OCI-LY1 (cell line): ENCODE data around the gene MAP2K1.

Experiments used
- H2AFZ ChIP-seq: fragments of 200-600 bp; sonication (generic), shearing (Covaris generic); 2 replicates; pipeline ENCODE4 v1.6.0; 2014; ENCODE audit warnings: antibody characterized with exemption, mild to moderate bottlenecking, low read length
- H3F3A ChIP-seq: fragments of 200-600 bp; sonication (generic), shearing (Covaris generic); 2 replicates; pipeline ENCODE4 v1.6.0; 2014; ENCODE audit warnings: mild to moderate bottlenecking, antibody characterized with exemption, low read length, moderate library complexity; ENCODE audit not compliant: insufficient read depth
- H3K27ac ChIP-seq: fragments of 200-600 bp; sonication (generic); 2 replicates; pipeline ENCODE4 v1.5.1; 2014; ENCODE audit warnings: low read length, mixed run types, mild to moderate bottlenecking, low read depth; ENCODE audit not compliant: poor library complexity, severe bottlenecking
- H3K27me3 ChIP-seq: fragments of 200-600 bp; sonication (generic); 2 replicates; pipeline ENCODE4 v1.6.0; 2014; ENCODE audit warnings: antibody characterized with exemption, mild to moderate bottlenecking, low read length, moderate library complexity; ENCODE audit not compliant: insufficient read depth
- H3K36me3 ChIP-seq: fragments of 200-600 bp; sonication (generic); 2 replicates; pipeline ENCODE4 v1.6.1; 2014; ENCODE audit warnings: mild to moderate bottlenecking, antibody characterized with exemption, low read length, moderate library complexity, mixed read lengths; ENCODE audit not compliant: insufficient read depth
- H3K4me1 ChIP-seq: fragments of 200-600 bp; sonication (generic); 2 replicates; pipeline ENCODE4 v1.5.1; 2014; ENCODE audit warnings: mild to moderate bottlenecking, low read length, moderate library complexity; ENCODE audit not compliant: insufficient read depth, severe bottlenecking
- H3K4me2 ChIP-seq: fragments of 200-600 bp; sonication (generic), shearing (Covaris generic); 2 replicates; pipeline ENCODE4 v1.6.1; 2014; ENCODE audit warnings: low read length
- H3K4me3 ChIP-seq: fragments of 200-600 bp; sonication (generic); 2 replicates; pipeline ENCODE4 v1.5.1; 2014; ENCODE audit warnings: low read length, low read depth, mild to moderate bottlenecking, mixed read lengths; ENCODE audit not compliant: poor library complexity, severe bottlenecking
- H3K79me2 ChIP-seq: fragments of 200-600 bp; shearing (Covaris generic); 2 replicates; pipeline ENCODE4 v1.6.1; 2016; ENCODE audit warnings: mixed run types, low read length, mixed read lengths; ENCODE audit not compliant: insufficient read depth
- H3K9ac ChIP-seq: fragments of 200-600 bp; sonication (generic), shearing (Covaris generic); 2 replicates; pipeline ENCODE4 v1.6.1; 2014; ENCODE audit warnings: mild to moderate bottlenecking, low read length, mixed read lengths
- H3K9me2 ChIP-seq: fragments of 200-600 bp; sonication (generic), shearing (Covaris generic); 2 replicates; pipeline ENCODE4 v1.6.1; 2014; ENCODE audit warnings: low read depth, mild to moderate bottlenecking, low read length, mixed read lengths
- H3K9me3 ChIP-seq: fragments of 200-600 bp; shearing (Covaris generic); 2 replicates; pipeline ENCODE4 v1.6.1; 2014; ENCODE audit warnings: low read length, mixed read lengths
- H4K20me1 ChIP-seq: fragments of 200-600 bp; sonication (generic), shearing (Covaris generic); 2 replicates; pipeline ENCODE4 v1.6.0; 2016; ENCODE audit warnings: mild to moderate bottlenecking, low read length; ENCODE audit not compliant: insufficient read depth
- CTCF ChIP-seq: fragments of 200-600 bp; sonication (generic), shearing (Covaris generic); IDR thresholded peaks from 2 replicates; pipeline ENCODE4 v1.5.1; 2017; ENCODE audit warnings: mild to moderate bottlenecking, antibody characterized with exemption, low read length, moderate library complexity, mixed read lengths
- EZH2 ChIP-seq: fragments of 200-600 bp; sonication (generic), shearing (Covaris generic); IDR thresholded peaks from 2 replicates; pipeline ENCODE4 v1.8.0; 2017; ENCODE audit warnings: borderline replicate concordance, mixed run types, mild to moderate bottlenecking, antibody characterized with exemption, low read length, moderate library complexity, mixed read lengths

Gene MAP2K1

GRCh38 chr15:66405007-66405406, 18.3 kb downstream of the MAP2K1 start:
- no peak overlapping the region for H3K9ac ChIP-seq
- H3K27ac ChIP-seq: no peak overlapping the region

GRCh38 chr15:66405615-66406014, 18.9 kb downstream of the MAP2K1 start:
- no peak overlapping the region for H3K4me2 ChIP-seq
- H3K9ac ChIP-seq: no peak overlapping the region
- H4K20me1 ChIP-seq: no peaks in the 10 kb centered on the region
- H3K36me3 ChIP-seq: no peaks in the 10 kb centered on the region; the same call in 1 of the 2 replicates
- H3K9me2 ChIP-seq: no peaks in the 10 kb centered on the region
- H3K9me3 ChIP-seq: no peaks in the 10 kb centered on the region
- H3K27ac ChIP-seq: no peak overlapping the region
- no peak for TF ChIP-seq EZH2
- TF ChIP-seq CTCF: no peak
- H3F3A ChIP-seq: no peaks in the 10 kb centered on the region
- peaks cover 70% of the 10 kb centered on the region for H3K4me1 ChIP-seq
- H2AFZ ChIP-seq: no peak overlapping the region
- no peaks in the 10 kb centered on the region for H3K27me3 ChIP-seq
- H3K4me3 ChIP-seq: no peak overlapping the region
- H3K79me2 ChIP-seq: peaks cover 91% of the 10 kb centered on the region

More at GRCh38 chr15:66405007-66405406, 18.3 kb downstream of the MAP2K1 start:
- Histone ChIP-seq H3K4me2 (peak overlapping the region; percentile 24; the same call in 1 of the 2 replicates), H3K9me2 (no peaks in the 10 kb centered on the region), H3K4me3 (no peak overlapping the region), H3K4me1 (peaks cover 70% of the 10 kb centered on the region), H3F3A (no peaks in the 10 kb centered on the region), H3K36me3 (no peaks in the 10 kb centered on the region; the same call in 1 of the 2 replicates), H3K9me3 (no peaks in the 10 kb centered on the region), H2AFZ (no peak overlapping the region), H3K79me2 (peaks cover 91% of the 10 kb centered on the region), H4K20me1 (no peaks in the 10 kb centered on the region), H3K27me3 (no peaks in the 10 kb centered on the region)
- TF ChIP-seq EZH2 (no peak), CTCF (no peak)

- Histone ChIP-seq H3K9me3 (no peaks in the 10 kb centered on the region), H3K27ac (no peak overlapping the region), H3K4me1 (peaks cover 52% of the 10 kb centered on the region), H3K27me3 (no peaks in the 10 kb centered on the region), H3K36me3 (no peaks in the 10 kb centered on the region; the same call in 1 of the 2 replicates), H3K79me2 (peaks cover 93% of the 10 kb centered on the region), H3K4me2 (no peak overlapping the region), H3K4me3 (no peak overlapping the region), H3K9me2 (no peaks in the 10 kb centered on the region), H3F3A (no peaks in the 10 kb centered on the region), H3K9ac (no peak overlapping the region), H2AFZ (no peak overlapping the region), H4K20me1 (no peaks in the 10 kb centered on the region)
- no peak for TF ChIP-seq CTCF
- TF ChIP-seq EZH2: no peak
Measured at GRCh38 chr15:66408254-66408653, 21.5 kb downstream of the MAP2K1 start.
